ENCODE results near the gene FKBP1B.

GRCh38 chr2:24016853-24017703, 32.5 kb upstream of the FKBP1B start:
- TF ChIP-seq POLR2AphosphoS5 (IDR thresholded peaks at IDR 0.05; ENCODE audit: low read depth, low read length) (no peak), POLR2A (IDR thresholded peaks at IDR 0.05; ENCODE audit: low read depth, low read length) (no peak), TAF1 (IDR thresholded peaks at IDR 0.05; ENCODE audit: borderline replicate concordance, low read depth, low read length) (no peak)
